IPS-15b (cell line): ENCODE results near the gene WDR33.

Experiments
- H3K27me3 ChIP-seq: one replicate; pipeline ENCODE4 v1.6.1; 2013; ENCODE audit warnings: low read length; ENCODE audit not compliant: control insufficient read depth, insufficient read depth
- H3K36me3 ChIP-seq: one replicate; pipeline ENCODE4 v1.6.1; 2013; ENCODE audit warnings: low read length; ENCODE audit not compliant: control insufficient read depth, insufficient read depth
- H3K4me1 ChIP-seq: one replicate; pipeline ENCODE4 v1.6.1; 2013; ENCODE audit warnings: mild to moderate bottlenecking, low read length; ENCODE audit not compliant: control insufficient read depth, insufficient read depth
- H3K4me3 ChIP-seq: one replicate; pipeline ENCODE4 v1.5.1; 2013; ENCODE audit warnings: low read depth, low read length
- H3K9ac ChIP-seq: one replicate; pipeline ENCODE4 v1.6.1; 2013; ENCODE audit warnings: low read depth, mild to moderate bottlenecking, low read length
- H3K9me3 ChIP-seq: one replicate; pipeline ENCODE4 v1.6.1; 2013; ENCODE audit warnings: mild to moderate bottlenecking, low read length; ENCODE audit not compliant: control insufficient read depth, insufficient read depth

The WDR33 gene

GRCh38 chr2:127670055-127670956, 140.7 kb downstream of the WDR33 start:
- no peaks in the 10 kb centered on the region for H3K36me3 ChIP-seq
- H3K4me3 ChIP-seq, result no peak overlapping the region
- H3K27me3 ChIP-seq, result peaks cover 29% of the 10 kb centered on the region
- H3K9ac ChIP-seq, result no peak overlapping the region
- no peaks in the 10 kb centered on the region for H3K4me1 ChIP-seq
- no peaks in the 10 kb centered on the region for H3K9me3 ChIP-seq

- H3K9ac ChIP-seq, result no peak overlapping the region
- H3K27me3 ChIP-seq, result peaks cover 32% of the 10 kb centered on the region
- H3K4me1 ChIP-seq, result no peaks in the 10 kb centered on the region
- H3K4me3 ChIP-seq, result no peak overlapping the region
- no peaks in the 10 kb centered on the region for H3K36me3 ChIP-seq
- H3K9me3 ChIP-seq, result no peaks in the 10 kb centered on the region
These were observed 141.9 kb downstream of the WDR33 start for GRCh38 chr2:127669056-127669455.

GRCh38 chr2:127665267-127665893, 145.6 kb downstream of the WDR33 start:
- H3K9ac ChIP-seq, result no peak overlapping the region
- no peak overlapping the region for H3K4me3 ChIP-seq
- no peaks in the 10 kb centered on the region for H3K36me3 ChIP-seq
- H3K9me3 ChIP-seq, result no peaks in the 10 kb centered on the region
- H3K4me1 ChIP-seq, result no peaks in the 10 kb centered on the region
- H3K27me3 ChIP-seq, result peaks cover 27% of the 10 kb centered on the region

GRCh38 chr2:127664895-127665225, 146.1 kb downstream of the WDR33 start:
- H3K36me3 ChIP-seq, result no peaks in the 10 kb centered on the region
- H3K4me1 ChIP-seq, result no peaks in the 10 kb centered on the region
- H3K4me3 ChIP-seq, result peak overlapping the region; percentile 45
- no peak overlapping the region for H3K9ac ChIP-seq
- peaks cover 27% of the 10 kb centered on the region for H3K27me3 ChIP-seq
- no peaks in the 10 kb centered on the region for H3K9me3 ChIP-seq

- Histone ChIP-seq H3K36me3 (no peaks in the 10 kb centered on the region), H3K27me3 (peaks cover 27% of the 10 kb centered on the region), H3K9me3 (no peaks in the 10 kb centered on the region), H3K9ac (no peak overlapping the region), H3K4me1 (no peaks in the 10 kb centered on the region), H3K4me3 (peak overlapping the region; percentile 45)
These were observed 146.7 kb downstream of the WDR33 start for GRCh38 chr2:127664065-127664894.

- Histone ChIP-seq H3K9me3 (no peaks in the 10 kb centered on the region), H3K27me3 (peaks cover 27% of the 10 kb centered on the region), H3K4me3 (no peak overlapping the region), H3K36me3 (no peaks in the 10 kb centered on the region), H3K4me1 (no peaks in the 10 kb centered on the region), H3K9ac (no peak overlapping the region)
These were observed 147.4 kb downstream of the WDR33 start for GRCh38 chr2:127663566-127664064.

- peaks cover 27% of the 10 kb centered on the region for H3K27me3 ChIP-seq
- H3K36me3 ChIP-seq, result no peaks in the 10 kb centered on the region
- no peak overlapping the region for H3K4me3 ChIP-seq
- no peaks in the 10 kb centered on the region for H3K4me1 ChIP-seq
- no peaks in the 10 kb centered on the region for H3K9me3 ChIP-seq
- H3K9ac ChIP-seq, result no peak overlapping the region
These were observed 147.9 kb downstream of the WDR33 start for GRCh38 chr2:127662937-127663565.

- no peak overlapping the region for H3K9ac ChIP-seq
These were observed 148.9 kb downstream of the WDR33 start for GRCh38 chr2:127661949-127662510.

GRCh38 chr2:127661072-127661649, 149.8 kb downstream of the WDR33 start:
- H3K36me3 ChIP-seq, result no peaks in the 10 kb centered on the region
- peaks cover 25% of the 10 kb centered on the region for H3K27me3 ChIP-seq
- H3K9ac ChIP-seq, result no peak overlapping the region

More at GRCh38 chr2:127661949-127662510, 148.9 kb downstream of the WDR33 start:
- peaks cover 27% of the 10 kb centered on the region for H3K27me3 ChIP-seq
- H3K9me3 ChIP-seq, result no peaks in the 10 kb centered on the region
- no peaks in the 10 kb centered on the region for H3K4me1 ChIP-seq
- no peak overlapping the region for H3K4me3 ChIP-seq
- no peaks in the 10 kb centered on the region for H3K36me3 ChIP-seq

GRCh38 chr2:127660291-127660578, 150.7 kb downstream of the WDR33 start:
- Histone ChIP-seq H3K9me3 (no peaks in the 10 kb centered on the region), H3K4me3 (no peak overlapping the region), H3K27me3 (peaks cover 16% of the 10 kb centered on the region), H3K4me1 (no peaks in the 10 kb centered on the region), H3K9ac (no peak overlapping the region), H3K36me3 (no peaks in the 10 kb centered on the region)

More at GRCh38 chr2:127661072-127661649, 149.8 kb downstream of the WDR33 start:
- Histone ChIP-seq H3K4me1 (no peaks in the 10 kb centered on the region), H3K9me3 (no peaks in the 10 kb centered on the region), H3K4me3 (no peak overlapping the region)
